C4-2B (cell line): Measurements from ENCODE around the gene ERC2.

Experiments used
- ZFX ChIP-seq: fragments of 450-650 bp; IDR thresholded peaks from 2 replicates; pipeline ENCODE4 v1.6.1; 2017
- TF ChIP-seq, protein P1 (sequence below): fragments of 450-650 bp; conservative IDR thresholded peaks from 2 replicates; pipeline ENCODE4 v1.5.1; 2017; ENCODE audit warnings: mild to moderate bottlenecking

DNA sequence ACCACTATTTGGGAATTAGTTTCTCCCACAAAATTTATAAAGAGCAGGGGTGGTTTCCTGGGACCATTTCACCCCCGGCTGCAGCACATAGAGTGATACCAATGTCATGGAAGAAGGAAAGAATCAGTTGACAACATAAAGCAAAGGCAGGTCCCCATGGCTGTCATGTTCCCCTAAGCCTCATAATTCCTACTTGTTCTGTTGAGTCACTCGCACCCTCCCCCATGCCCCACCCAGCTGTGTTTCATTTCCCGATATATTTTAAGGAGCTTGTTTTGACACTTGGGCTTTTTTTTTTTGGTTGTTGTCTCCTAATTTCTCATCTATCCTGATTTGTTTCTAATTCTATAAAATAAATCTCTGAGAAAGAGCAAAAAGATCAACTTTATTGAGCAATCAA, 24.9 kb downstream of the ERC2 start:
- TF ChIP-seq, protein P1, sequence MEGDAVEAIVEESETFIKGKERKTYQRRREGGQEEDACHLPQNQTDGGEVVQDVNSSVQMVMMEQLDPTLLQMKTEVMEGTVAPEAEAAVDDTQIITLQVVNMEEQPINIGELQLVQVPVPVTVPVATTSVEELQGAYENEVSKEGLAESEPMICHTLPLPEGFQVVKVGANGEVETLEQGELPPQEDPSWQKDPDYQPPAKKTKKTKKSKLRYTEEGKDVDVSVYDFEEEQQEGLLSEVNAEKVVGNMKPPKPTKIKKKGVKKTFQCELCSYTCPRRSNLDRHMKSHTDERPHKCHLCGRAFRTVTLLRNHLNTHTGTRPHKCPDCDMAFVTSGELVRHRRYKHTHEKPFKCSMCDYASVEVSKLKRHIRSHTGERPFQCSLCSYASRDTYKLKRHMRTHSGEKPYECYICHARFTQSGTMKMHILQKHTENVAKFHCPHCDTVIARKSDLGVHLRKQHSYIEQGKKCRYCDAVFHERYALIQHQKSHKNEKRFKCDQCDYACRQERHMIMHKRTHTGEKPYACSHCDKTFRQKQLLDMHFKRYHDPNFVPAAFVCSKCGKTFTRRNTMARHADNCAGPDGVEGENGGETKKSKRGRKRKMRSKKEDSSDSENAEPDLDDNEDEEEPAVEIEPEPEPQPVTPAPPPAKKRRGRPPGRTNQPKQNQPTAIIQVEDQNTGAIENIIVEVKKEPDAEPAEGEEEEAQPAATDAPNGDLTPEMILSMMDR, result no peak
- TF ChIP-seq ZFX, result no peak
